CD4-positive, alpha-beta T cell treated with Interleukin-4 for 1 hour (primary cell): Measurements from ENCODE around the gene USB1.
A peak's percentile ranks its signal among the peaks of the same experiment; 100 is the strongest.

Experiments
- DNase-seq, 2 donors: peaks; one replicate each; pipeline ENCODE4 v3.0.0-alpha.2; 2020 to 2022

Gene USB1

GRCh38 chr16:58021661-58022551 is 20.7 kb downstream of the USB1 start:
- DNase-seq = no peak

- DNase-seq = no peak
These were observed 21.6 kb downstream of the USB1 start for GRCh38 chr16:58022601-58023371.

GRCh38 chr16:58024486-58025350 is 23.5 kb downstream of the USB1 start:
- peak in 1 of 2 donors; percentile 29 for DNase-seq

- DNase-seq = peak; percentile 48 to 63
These were observed 24.3 kb downstream of the USB1 start, which contains the start of gene MMP15 for GRCh38 chr16:58025351-58026138. TSS of gene MMP15 (plus strand) at chr16:58025754. CDS start at chr16:58026351, 597 bp downstream.

GRCh38 chr16:58026139-58026704 is 25.0 kb downstream of the USB1 start:
- DNase-seq = no peak

- DNase-seq = no peak
These were observed 25.5 kb downstream of the USB1 start for GRCh38 chr16:58026705-58027160.

GRCh38 chr16:58027161-58027915 is 26.1 kb downstream of the USB1 start:
- no peak for DNase-seq

GRCh38 chr16:58027916-58028455 is 26.8 kb downstream of the USB1 start:
- no peak for DNase-seq

GRCh38 chr16:58028541-58029070 is 27.4 kb downstream of the USB1 start:
- DNase-seq = no peak

- DNase-seq = no peak
These were observed 28.2 kb downstream of the USB1 start for GRCh38 chr16:58029410-58029809.

- no peak for DNase-seq
These were observed 29.1 kb downstream of the USB1 start for GRCh38 chr16:58030136-58030840.

GRCh38 chr16:58031016-58031800 is 30.0 kb downstream of the USB1 start:
- no peak for DNase-seq

- no peak for DNase-seq
These were observed 31.6 kb downstream of the USB1 start for GRCh38 chr16:58032710-58033293.

GRCh38 chr16:58034128-58034685 is 33.0 kb downstream of the USB1 start:
- no peak for DNase-seq

GRCh38 chr16:58034774-58035173 is 33.6 kb downstream of the USB1 start:
- no peak for DNase-seq

GRCh38 chr16:58035356-58036170 is 34.4 kb downstream of the USB1 start:
- DNase-seq = no peak

- DNase-seq = no peak
These were observed 35.7 kb downstream of the USB1 start for GRCh38 chr16:58036943-58037342.
